HG03139 (cell line): Measurements from ENCODE around the gene LMX1A.

Experiments
- ATAC-seq: cut with Tn5 transposase; IDR thresholded peaks from one replicate; pipeline ENCODE4 v1.9.1; 2021; ENCODE audit not compliant: unreplicated experiment

LMX1A gene

GRCh38 chr1:165169729-165170128 is 186.8 kb downstream of the LMX1A start:
- ATAC-seq, result no peak

GRCh38 chr1:165169028-165169427 is 187.5 kb downstream of the LMX1A start:
- ATAC-seq, result no peak

GRCh38 chr1:165168467-165168866 is 188.0 kb downstream of the LMX1A start:
- ATAC-seq, result no peak

- ATAC-seq, result no peak
Measured at GRCh38 chr1:165162671-165163241, 193.8 kb downstream of the LMX1A start.

GRCh38 chr1:165161130-165161529 is 195.4 kb downstream of the LMX1A start:
- ATAC-seq, result no peak

GRCh38 chr1:165153182-165153581 is 203.3 kb downstream of the LMX1A start:
- ATAC-seq, result no peak

- no peak for ATAC-seq
Measured at GRCh38 chr1:165152727-165153126, 203.8 kb downstream of the LMX1A start.

GRCh38 chr1:165152109-165152508 is 204.4 kb downstream of the LMX1A start:
- ATAC-seq, result no peak
